Testis (tissue), 2 donors: Measurements from ENCODE around the gene NBAS.

Experiments
- CTCF ChIP-seq, 3 experiments: fragments of 450-650 bp in 2 of 3; fragments of 200-600 bp in 1 of 3; sonication (generic) in 1 of 3; IDR thresholded peaks; one replicate each; pipeline ENCODE4 v1.5.1; 2016 to 2019; ENCODE audit warnings: antibody characterized with exemption in 3 of 3, mild to moderate bottlenecking in 2 of 3, moderate library complexity in 1 of 3
- POLR2A ChIP-seq: fragments of 450-650 bp; IDR thresholded peaks from one replicate; pipeline ENCODE4 v1.6.1; 2017; ENCODE audit warnings: antibody characterized with exemption, mild to moderate bottlenecking, moderate library complexity

DNA sequence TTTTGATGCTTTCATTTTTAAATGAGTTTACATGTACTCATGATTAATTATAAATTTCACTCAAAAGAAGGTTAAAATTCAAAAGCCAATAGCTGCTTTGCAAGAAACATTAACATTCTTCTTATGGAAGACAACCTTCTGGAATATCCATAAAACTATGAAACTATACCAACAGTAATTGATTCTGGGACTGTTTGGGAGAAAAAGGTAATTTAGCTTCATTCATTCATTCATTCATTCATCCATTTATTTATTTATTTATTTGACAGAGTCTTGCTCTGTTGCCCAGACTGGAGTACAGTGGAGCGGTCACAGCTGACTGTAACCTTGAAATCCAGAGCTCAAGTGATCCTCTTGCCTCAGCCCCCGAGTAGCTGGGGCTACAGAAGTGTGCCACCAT, 110.3 kb downstream of the NBAS start:
- TF ChIP-seq POLR2A (no peak), CTCF (IDR thresholded peaks at IDR 0.05) (no peak)
